GM18909 (cell line): ENCODE results near the gene SNED1.

Experiments used
- ATAC-seq: cut with Tn5 transposase; IDR thresholded peaks from one replicate; pipeline ENCODE4 v1.9.1; 2021; ENCODE audit warnings: mild to moderate bottlenecking; ENCODE audit not compliant: unreplicated experiment, poor library complexity

The SNED1 gene

GRCh38 chr2:241116606-241117560 lies 118.5 kb downstream of the SNED1 start:
- no peak for ATAC-seq

- no peak for ATAC-seq
Observed at GRCh38 chr2:241118737-241119505, 120.5 kb downstream of the SNED1 start.

- no peak for ATAC-seq
Observed at GRCh38 chr2:241120440-241120839, 122.0 kb downstream of the SNED1 start.

GRCh38 chr2:241121008-241121407 lies 122.6 kb downstream of the SNED1 start:
- ATAC-seq = no peak

GRCh38 chr2:241122376-241123002 lies 124.1 kb downstream of the SNED1 start:
- no peak for ATAC-seq

GRCh38 chr2:241123816-241124536 lies 125.6 kb downstream of the SNED1 start:
- no peak for ATAC-seq

- ATAC-seq = no peak
Observed at GRCh38 chr2:241125626-241126025, 127.2 kb downstream of the SNED1 start.

- no peak for ATAC-seq
Observed at GRCh38 chr2:241126201-241126611, 127.8 kb downstream of the SNED1 start.

- ATAC-seq = no peak
Observed at GRCh38 chr2:241126771-241127202, 128.4 kb downstream of the SNED1 start.

GRCh38 chr2:241128266-241128665 lies 129.8 kb downstream of the SNED1 start:
- no peak for ATAC-seq

GRCh38 chr2:241129086-241129871 lies 130.9 kb downstream of the SNED1 start:
- no peak for ATAC-seq

- no peak for ATAC-seq
Observed at GRCh38 chr2:241130316-241130715, 131.9 kb downstream of the SNED1 start.

GRCh38 chr2:241131531-241131930 lies 133.1 kb downstream of the SNED1 start:
- ATAC-seq = no peak

GRCh38 chr2:241132538-241133435 lies 134.4 kb downstream of the SNED1 start:
- no peak for ATAC-seq

- no peak for ATAC-seq
Observed at GRCh38 chr2:241133436-241133820, 135.0 kb downstream of the SNED1 start.

GRCh38 chr2:241134711-241135110 lies 136.3 kb downstream of the SNED1 start:
- ATAC-seq = no peak

GRCh38 chr2:241135737-241136136 lies 137.3 kb downstream of the SNED1 start:
- ATAC-seq = no peak

- no peak for ATAC-seq
Observed at GRCh38 chr2:241136191-241136590, 137.8 kb downstream of the SNED1 start.
